ENCODE measurements around the gene FXYD3.

DNA sequence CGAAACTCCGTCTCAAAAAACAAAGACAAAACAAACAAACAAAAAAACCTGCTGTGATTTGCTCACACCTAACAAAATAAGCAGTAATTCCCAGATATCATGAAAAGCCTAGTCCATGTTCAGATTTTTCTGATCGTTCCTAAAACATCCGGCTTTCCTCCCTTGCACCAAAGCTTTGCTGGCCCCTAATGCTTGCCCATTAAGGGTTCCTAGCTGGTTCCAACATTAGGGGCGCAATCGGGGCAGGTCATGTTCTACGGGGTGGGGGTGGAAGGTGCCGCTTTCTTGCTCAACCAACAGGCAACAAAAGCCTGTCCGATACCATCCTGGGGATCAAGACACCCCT, 25.5 kb upstream of the FXYD3 start:
- no peak for TF ChIP-seq POLR2AphosphoS5 (IDR thresholded peaks at IDR 0.05; ENCODE audit: low read depth, low read length)
- TF ChIP-seq TAF1 (IDR thresholded peaks at IDR 0.05; ENCODE audit: borderline replicate concordance, insufficient read depth, low read length): no peak
- no peak for TF ChIP-seq FOXP2 (optimal IDR thresholded peaks at IDR 0.05; ENCODE audit: borderline replicate concordance, extremely low read depth, extremely low read length, insufficient read depth)
- TF ChIP-seq, protein P1, sequence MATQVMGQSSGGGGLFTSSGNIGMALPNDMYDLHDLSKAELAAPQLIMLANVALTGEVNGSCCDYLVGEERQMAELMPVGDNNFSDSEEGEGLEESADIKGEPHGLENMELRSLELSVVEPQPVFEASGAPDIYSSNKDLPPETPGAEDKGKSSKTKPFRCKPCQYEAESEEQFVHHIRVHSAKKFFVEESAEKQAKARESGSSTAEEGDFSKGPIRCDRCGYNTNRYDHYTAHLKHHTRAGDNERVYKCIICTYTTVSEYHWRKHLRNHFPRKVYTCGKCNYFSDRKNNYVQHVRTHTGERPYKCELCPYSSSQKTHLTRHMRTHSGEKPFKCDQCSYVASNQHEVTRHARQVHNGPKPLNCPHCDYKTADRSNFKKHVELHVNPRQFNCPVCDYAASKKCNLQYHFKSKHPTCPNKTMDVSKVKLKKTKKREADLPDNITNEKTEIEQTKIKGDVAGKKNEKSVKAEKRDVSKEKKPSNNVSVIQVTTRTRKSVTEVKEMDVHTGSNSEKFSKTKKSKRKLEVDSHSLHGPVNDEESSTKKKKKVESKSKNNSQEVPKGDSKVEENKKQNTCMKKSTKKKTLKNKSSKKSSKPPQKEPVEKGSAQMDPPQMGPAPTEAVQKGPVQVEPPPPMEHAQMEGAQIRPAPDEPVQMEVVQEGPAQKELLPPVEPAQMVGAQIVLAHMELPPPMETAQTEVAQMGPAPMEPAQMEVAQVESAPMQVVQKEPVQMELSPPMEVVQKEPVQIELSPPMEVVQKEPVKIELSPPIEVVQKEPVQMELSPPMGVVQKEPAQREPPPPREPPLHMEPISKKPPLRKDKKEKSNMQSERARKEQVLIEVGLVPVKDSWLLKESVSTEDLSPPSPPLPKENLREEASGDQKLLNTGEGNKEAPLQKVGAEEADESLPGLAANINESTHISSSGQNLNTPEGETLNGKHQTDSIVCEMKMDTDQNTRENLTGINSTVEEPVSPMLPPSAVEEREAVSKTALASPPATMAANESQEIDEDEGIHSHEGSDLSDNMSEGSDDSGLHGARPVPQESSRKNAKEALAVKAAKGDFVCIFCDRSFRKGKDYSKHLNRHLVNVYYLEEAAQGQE (IDR thresholded peaks at IDR 0.05; ENCODE audit: insufficient read depth in 1 of 2, low read depth in 2 of 2, low read length in 2 of 2): no peak
- TF ChIP-seq SIN3A (IDR thresholded peaks at IDR 0.05; ENCODE audit: borderline replicate concordance, insufficient read depth, low read length): no peak

All from PFSK-1 (cell line).